IPS-15b (cell line): ENCODE data around the gene ABHD5.

Source experiments
- H3K27me3 ChIP-seq: one replicate; pipeline ENCODE4 v1.6.1; 2013; ENCODE audit warnings: low read length; ENCODE audit not compliant: control insufficient read depth, insufficient read depth
- H3K36me3 ChIP-seq: one replicate; pipeline ENCODE4 v1.6.1; 2013; ENCODE audit warnings: low read length; ENCODE audit not compliant: control insufficient read depth, insufficient read depth
- H3K4me1 ChIP-seq: one replicate; pipeline ENCODE4 v1.6.1; 2013; ENCODE audit warnings: mild to moderate bottlenecking, low read length; ENCODE audit not compliant: control insufficient read depth, insufficient read depth
- H3K4me3 ChIP-seq: one replicate; pipeline ENCODE4 v1.5.1; 2013; ENCODE audit warnings: low read depth, low read length
- H3K9ac ChIP-seq: one replicate; pipeline ENCODE4 v1.6.1; 2013; ENCODE audit warnings: low read depth, mild to moderate bottlenecking, low read length
- H3K9me3 ChIP-seq: one replicate; pipeline ENCODE4 v1.6.1; 2013; ENCODE audit warnings: mild to moderate bottlenecking, low read length; ENCODE audit not compliant: control insufficient read depth, insufficient read depth

Gene ABHD5

GRCh38 chr3:43687499-43687811, 3.3 kb upstream of the ABHD5 start:
- H3K9ac ChIP-seq, result no peak overlapping the region

GRCh38 chr3:43688245-43688650, 2.5 kb upstream of the ABHD5 start:
- Histone ChIP-seq H3K4me3 (no peak overlapping the region), H3K9ac (no peak overlapping the region), H3K36me3 (no peaks in the 10 kb centered on the region), H3K27me3 (no peaks in the 10 kb centered on the region), H3K4me1 (peaks cover 6% of the 10 kb centered on the region), H3K9me3 (no peaks in the 10 kb centered on the region)

More at GRCh38 chr3:43687499-43687811, 3.3 kb upstream of the ABHD5 start:
- H3K27me3 ChIP-seq, result no peaks in the 10 kb centered on the region
- no peaks in the 10 kb centered on the region for H3K9me3 ChIP-seq
- H3K4me3 ChIP-seq, result no peak overlapping the region
- peaks cover 5% of the 10 kb centered on the region for H3K4me1 ChIP-seq
- H3K36me3 ChIP-seq, result no peaks in the 10 kb centered on the region

GRCh38 chr3:43689166-43689565, 1.6 kb upstream of the ABHD5 start:
- H3K4me3 ChIP-seq, result no peak overlapping the region
- no peaks in the 10 kb centered on the region for H3K36me3 ChIP-seq
- H3K9me3 ChIP-seq, result no peaks in the 10 kb centered on the region
- no peak overlapping the region for H3K9ac ChIP-seq
- H3K27me3 ChIP-seq, result no peaks in the 10 kb centered on the region
- peaks cover 11% of the 10 kb centered on the region for H3K4me1 ChIP-seq

DNA sequence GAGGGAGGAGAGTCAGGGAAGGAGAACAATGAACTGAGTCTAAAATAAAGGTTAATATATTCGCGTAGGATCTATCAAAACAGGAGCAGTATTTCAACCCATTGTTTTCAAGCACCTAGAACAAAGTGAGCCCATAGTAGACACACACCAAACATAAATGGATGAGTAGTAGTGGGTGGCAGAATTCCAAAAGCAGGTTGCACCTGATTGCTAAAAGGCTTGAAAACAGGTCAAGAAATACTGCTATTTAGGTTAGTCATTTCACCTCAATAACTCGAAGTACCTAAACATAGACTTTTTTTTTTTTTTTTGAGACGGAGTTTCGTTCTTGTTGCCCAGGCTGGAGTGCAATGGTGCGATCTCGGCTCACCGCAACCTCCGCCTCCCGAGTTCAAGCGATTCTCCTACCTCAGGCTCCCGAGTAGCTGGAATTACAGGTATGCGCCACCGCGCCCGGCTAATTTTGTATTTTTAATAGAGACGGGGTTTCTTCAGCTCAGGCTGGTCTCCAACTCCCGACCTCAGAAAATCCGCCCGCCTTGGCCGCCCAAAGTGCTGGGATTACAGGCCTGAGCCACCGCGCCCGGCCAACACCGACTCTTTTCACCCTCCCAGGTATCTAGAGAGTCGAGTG, 855 bp upstream of the ABHD5 start:
- Histone ChIP-seq H3K4me3 (peak overlapping the region; percentile 88), H3K9me3 (no peaks in the 10 kb centered on the region), H3K27me3 (no peaks in the 10 kb centered on the region), H3K9ac (peak overlapping the region; percentile 82), H3K4me1 (peaks cover 14% of the 10 kb centered on the region), H3K36me3 (no peaks in the 10 kb centered on the region)

DNA sequence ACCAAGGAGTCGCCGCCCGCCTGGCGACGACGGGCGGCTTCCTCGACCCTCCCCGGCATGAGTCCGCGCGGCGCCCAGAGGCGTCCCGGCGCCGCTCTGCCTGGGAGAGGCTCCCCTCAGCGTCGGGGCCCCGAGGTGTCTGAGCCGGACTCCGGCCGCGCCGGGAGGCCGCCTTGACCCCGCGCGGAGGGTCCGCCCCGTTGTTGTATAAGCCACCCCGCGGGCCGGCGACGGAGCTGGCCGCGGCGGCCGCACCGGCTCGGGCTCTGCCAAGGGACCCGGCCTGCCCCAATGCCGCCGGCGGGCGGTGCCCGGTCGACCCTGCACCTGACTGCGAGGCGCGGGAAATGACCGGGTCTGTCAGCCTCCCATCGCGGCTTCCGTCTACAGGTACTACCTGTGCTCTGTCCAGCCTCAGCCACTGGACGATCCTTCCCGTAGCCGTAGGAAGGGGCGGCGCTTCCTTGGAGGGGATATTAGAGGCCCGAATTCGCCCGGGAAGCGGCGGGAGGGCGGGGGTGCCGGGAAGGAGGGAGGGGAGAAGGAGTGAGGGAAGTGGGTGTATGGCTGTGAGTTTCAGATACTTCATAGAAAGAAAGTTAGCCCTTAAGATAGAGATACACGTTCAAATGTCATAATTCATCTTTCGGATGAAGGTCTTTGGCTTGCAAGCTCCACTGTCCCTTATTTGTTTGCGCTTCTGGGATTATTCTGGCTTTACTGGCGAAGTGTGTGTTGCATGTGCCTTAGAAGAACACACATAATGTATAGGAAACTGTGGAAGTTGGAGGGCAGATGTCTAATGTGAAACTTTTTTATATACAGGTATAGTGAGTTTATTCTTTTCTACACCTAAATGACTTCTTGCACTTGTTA, 620 bp downstream of the ABHD5 start:
- Histone ChIP-seq H3K27me3 (no peaks in the 10 kb centered on the region), H3K4me1 (peaks cover 23% of the 10 kb centered on the region)

GRCh38 chr3:43692085-43692855, 1.5 kb downstream of the ABHD5 start:
- no peaks in the 10 kb centered on the region for H3K9me3 ChIP-seq
- H3K4me3 ChIP-seq, result peak overlapping the region; percentile 88
- peaks cover 29% of the 10 kb centered on the region for H3K4me1 ChIP-seq
- no peaks in the 10 kb centered on the region for H3K36me3 ChIP-seq
- no peaks in the 10 kb centered on the region for H3K27me3 ChIP-seq
- no peak overlapping the region for H3K9ac ChIP-seq

More for the DNA sequence above, 620 bp downstream of the ABHD5 start:
- Histone ChIP-seq H3K9ac (peak overlapping the region; percentile 66), H3K9me3 (no peaks in the 10 kb centered on the region), H3K4me3 (peak overlapping the region; percentile 88), H3K36me3 (no peaks in the 10 kb centered on the region)

GRCh38 chr3:43692971-43693370, 2.2 kb downstream of the ABHD5 start:
- no peaks in the 10 kb centered on the region for H3K27me3 ChIP-seq
- H3K4me1 ChIP-seq, result peaks cover 29% of the 10 kb centered on the region
- H3K9me3 ChIP-seq, result no peaks in the 10 kb centered on the region
- H3K4me3 ChIP-seq, result no peak overlapping the region
- no peaks in the 10 kb centered on the region for H3K36me3 ChIP-seq
- H3K9ac ChIP-seq, result no peak overlapping the region

DNA sequence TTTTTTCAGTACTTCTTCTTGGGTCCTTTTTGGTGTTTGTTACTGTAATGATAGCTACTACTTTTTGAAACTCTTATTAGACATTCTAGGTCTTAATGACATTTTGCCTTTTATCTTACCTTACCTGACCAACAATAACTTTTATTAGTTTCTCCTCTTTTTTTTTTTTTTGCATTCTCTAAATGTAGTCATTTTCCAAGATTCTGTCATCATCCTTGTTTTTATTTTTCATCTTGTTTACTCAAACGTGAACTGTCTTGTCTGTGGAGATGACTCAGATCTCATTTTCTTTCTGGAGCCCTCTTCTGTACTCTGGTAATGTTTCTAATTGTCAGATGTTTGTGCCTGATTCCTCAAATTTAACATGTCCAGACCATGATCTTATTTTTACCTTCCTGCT, 2.9 kb downstream of the ABHD5 start:
- no peak overlapping the region for H3K9ac ChIP-seq
- H3K4me1 ChIP-seq, result peaks cover 34% of the 10 kb centered on the region

GRCh38 chr3:43695443-43695842, 4.7 kb downstream of the ABHD5 start:
- Histone ChIP-seq H3K4me3 (no peak overlapping the region), H3K4me1 (peaks cover 38% of the 10 kb centered on the region), H3K9me3 (no peaks in the 10 kb centered on the region), H3K9ac (no peak overlapping the region), H3K36me3 (no peaks in the 10 kb centered on the region), H3K27me3 (no peaks in the 10 kb centered on the region)

More for the DNA sequence above, 2.9 kb downstream of the ABHD5 start:
- Histone ChIP-seq H3K9me3 (no peaks in the 10 kb centered on the region), H3K4me3 (no peak overlapping the region), H3K36me3 (no peaks in the 10 kb centered on the region), H3K27me3 (no peaks in the 10 kb centered on the region)

DNA sequence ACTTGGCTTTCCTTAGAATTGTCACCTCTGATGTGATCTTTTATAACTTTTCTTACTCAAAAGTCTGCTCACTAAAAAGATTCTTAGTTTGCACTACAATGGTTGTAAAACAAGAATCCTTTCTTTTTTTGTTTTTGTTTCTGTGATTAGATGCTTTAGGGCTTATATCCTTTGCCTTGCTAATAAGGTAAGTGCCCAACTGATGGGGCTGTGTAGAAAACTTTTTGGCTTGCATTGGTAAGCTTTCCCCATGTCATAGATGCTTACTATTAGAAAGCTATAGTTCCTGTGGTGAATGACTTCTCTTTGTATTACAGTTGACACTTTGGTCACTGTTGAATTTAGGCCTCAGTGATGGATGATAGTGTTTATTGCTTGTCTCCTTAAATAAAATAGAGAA, 5.1 kb downstream of the ABHD5 start:
- Histone ChIP-seq H3K4me1 (peaks cover 38% of the 10 kb centered on the region), H3K27me3 (no peaks in the 10 kb centered on the region), H3K9ac (no peak overlapping the region), H3K9me3 (no peaks in the 10 kb centered on the region), H3K4me3 (no peak overlapping the region), H3K36me3 (no peaks in the 10 kb centered on the region)

DNA sequence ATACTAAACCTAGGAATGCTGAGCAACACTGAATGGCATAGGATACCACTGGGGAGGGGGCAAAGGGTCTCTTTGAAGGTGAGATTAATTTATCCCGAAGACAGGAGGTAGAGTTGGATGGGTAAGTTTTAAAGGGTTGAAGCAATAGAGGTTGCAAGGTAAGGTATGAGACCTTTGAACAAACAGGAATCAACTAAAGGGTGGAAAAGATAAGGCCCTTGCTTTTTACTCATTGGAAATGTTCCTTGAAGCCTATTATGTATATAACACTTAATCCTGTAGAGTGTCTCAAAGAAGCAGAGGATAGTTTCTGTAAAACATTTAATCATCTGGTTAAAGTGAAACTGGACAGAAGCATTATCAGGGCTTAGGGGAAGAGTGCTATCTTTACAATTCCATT, 5.7 kb downstream of the ABHD5 start:
- Histone ChIP-seq H3K36me3 (no peaks in the 10 kb centered on the region), H3K4me1 (peaks cover 38% of the 10 kb centered on the region), H3K9ac (no peak overlapping the region), H3K27me3 (no peaks in the 10 kb centered on the region), H3K9me3 (no peaks in the 10 kb centered on the region), H3K4me3 (no peak overlapping the region)
